OCI-LY7 (cell line): ENCODE data around the gene VAT1. TPM values are rescaled to one million over a fixed set of nuclear protein-coding genes. Genes with fewer than 3 reads are reported as not detected.

Experiments used
- BruUV-seq: library from RNA; stranded (reverse); fragments of 400-500 nt; replicated peaks from 2 replicates; lab custom pipeline; 2021; lab: Mats Ljungman, UMichigan
- CTCF ChIA-PET: fragments of 300-600 bp; sonication (Branson Sonifier 250); formaldehyde crosslinking; loops from one replicate; lab custom pipeline; 2022; ENCODE audit warnings: antibody characterized with exemption; ENCODE audit not compliant: unreplicated experiment; lab: Charles Lee
- POLR2A ChIA-PET: fragments of 300-600 bp; sonication (Branson Sonifier 250); formaldehyde crosslinking; loops from one replicate; lab custom pipeline; 2022; ENCODE audit warnings: antibody characterized with exemption; lab: Charles Lee
- DNase-seq: peaks from one replicate; pipeline ENCODE4 v3.0.0-alpha.2; 2015; ENCODE audit warnings: low spot score
- H2AFZ ChIP-seq: fragments of 200-600 bp; sonication (generic), shearing (Covaris generic); 2 replicates; pipeline ENCODE4 v1.6.1; 2014; ENCODE audit warnings: mild to moderate bottlenecking, antibody characterized with exemption, low read length, moderate library complexity
- H3K27ac ChIP-seq: fragments of 200-600 bp; sonication (generic); 2 replicates; pipeline ENCODE4 v1.5.1; 2014; ENCODE audit warnings: mixed run types, low read depth, mild to moderate bottlenecking, moderate library complexity, low read length, inconsistent platforms; ENCODE audit not compliant: poor library complexity, severe bottlenecking
- H3K36me3 ChIP-seq: fragments of 200-600 bp; sonication (generic); 2 replicates; pipeline ENCODE4 v1.6.1; 2014; ENCODE audit warnings: mild to moderate bottlenecking, antibody characterized with exemption, low read length, moderate library complexity, mixed read lengths; ENCODE audit not compliant: insufficient read depth
- H3K4me1 ChIP-seq: fragments of 200-600 bp; sonication (generic); 2 replicates; pipeline ENCODE4 v1.5.1; 2014; ENCODE audit warnings: mild to moderate bottlenecking, low read length; ENCODE audit not compliant: insufficient read depth, poor library complexity, severe bottlenecking
- H3K4me2 ChIP-seq: fragments of 200-600 bp; sonication (generic); 2 replicates; pipeline ENCODE4 v1.6.1; 2014; ENCODE audit warnings: mild to moderate bottlenecking, low read length
- H3K4me3 ChIP-seq: fragments of 200-600 bp; sonication (generic); 2 replicates; pipeline ENCODE4 v1.5.1; 2014; ENCODE audit warnings: mild to moderate bottlenecking, low read depth, low read length; ENCODE audit not compliant: poor library complexity, severe bottlenecking
- H3K79me2 ChIP-seq: fragments of 200-600 bp; sonication (generic); 2 replicates; pipeline ENCODE4 v1.6.1; 2016; ENCODE audit warnings: low read depth, mild to moderate bottlenecking, low read length, moderate library complexity, mixed read lengths; ENCODE audit not compliant: insufficient read depth
- H3K9me2 ChIP-seq: fragments of 200-600 bp; sonication (generic); 2 replicates; pipeline ENCODE4 v1.6.1; 2016; ENCODE audit warnings: mild to moderate bottlenecking, low read length, mixed read lengths; ENCODE audit not compliant: insufficient read depth
- H3K9me3 ChIP-seq: fragments of 200-600 bp; sonication (generic); 2 replicates; pipeline ENCODE4 v1.6.1; 2014; ENCODE audit warnings: mild to moderate bottlenecking, mixed run types, low read length, mixed read lengths
- H4K20me1 ChIP-seq: fragments of 200-600 bp; sonication (generic); 2 replicates; pipeline ENCODE4 v1.6.1; 2014; ENCODE audit warnings: mild to moderate bottlenecking, antibody characterized with exemption, low read length, moderate library complexity, mixed read lengths; ENCODE audit not compliant: insufficient read depth
- CTCF ChIP-seq: fragments of 200-600 bp; sonication (generic); conservative IDR thresholded peaks from 2 replicates; pipeline ENCODE4 v1.5.1; 2014; ENCODE audit warnings: mild to moderate bottlenecking, antibody characterized with exemption, low read length, moderate library complexity, mixed read lengths
- EZH2phosphoT487 ChIP-seq: fragments of 200-600 bp; sonication (generic); IDR thresholded peaks from 2 replicates; pipeline ENCODE4 v1.6.1; 2018; ENCODE audit warnings: low read depth, borderline replicate concordance, mild to moderate bottlenecking, mixed run types, antibody characterized with exemption, low read length, moderate library complexity, mixed read lengths
- intact Hi-C: fragments of 100-400 bp; cut with micrococcal nuclease; formaldehyde crosslinking; loops from one replicate; pipeline ENCODE4 v1.10.0; 2022; ENCODE audit not compliant: unreplicated experiment
- total RNA-seq, 2 experiments: library from RNA; depleted of rRNA in 1 of 2; stranded (reverse); fragments of >200 nt in 1 of 2; shearing (Covaris generic) in 1 of 2; gene quantifications; 2 replicates each; pipeline ENCODE4 v1.2.3, GENCODE V29; 2014 to 2022

The VAT1 gene
- total RNA-seq, 2 experiments from 2014 or later: 26.2 to 51.3 TPM

DNA sequence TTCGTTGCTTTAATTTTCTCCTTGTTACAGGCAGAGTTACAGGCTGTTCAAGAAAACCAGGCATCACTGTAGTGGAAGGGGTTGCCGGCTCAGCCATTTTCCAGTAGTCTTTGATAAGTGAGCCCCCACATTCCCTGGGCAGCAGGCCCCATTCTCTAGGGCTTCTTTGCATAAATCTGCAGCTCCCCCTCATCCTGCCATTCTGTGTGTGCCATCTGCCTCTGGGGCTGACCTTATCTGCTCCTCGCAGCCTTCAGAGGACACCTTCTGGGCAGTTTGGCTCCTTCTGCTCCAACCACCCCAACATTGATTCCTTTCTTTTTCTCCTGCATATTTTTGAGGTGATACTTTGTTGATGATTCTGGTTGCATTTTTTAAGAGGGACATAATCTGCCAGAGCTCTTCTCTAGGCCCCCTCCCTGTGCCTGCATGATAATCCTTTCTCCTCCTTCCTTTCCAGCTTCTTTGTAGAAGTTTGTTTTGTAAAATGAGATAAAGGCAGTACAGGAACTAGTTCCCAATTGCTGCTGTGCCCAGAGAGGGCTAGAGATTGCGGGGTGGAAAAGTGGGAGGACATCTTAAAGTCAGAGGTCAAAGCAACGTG lies 19.9 kb upstream of the VAT1 start:
- ChIA-PET CTCF (interaction anchor here (0.5 kb wide), 1 partner anchor 87 kb away, joined by 4 read pairs; no protein-coding TSS in a partner anchor), POLR2A (interaction anchor here (0.6 kb wide), 1 partner anchor 23 kb away, joined by 4 read pairs; no protein-coding TSS in a partner anchor)
- peaks cover 44% of the 10 kb centered on the region for H3K36me3 ChIP-seq

DNA sequence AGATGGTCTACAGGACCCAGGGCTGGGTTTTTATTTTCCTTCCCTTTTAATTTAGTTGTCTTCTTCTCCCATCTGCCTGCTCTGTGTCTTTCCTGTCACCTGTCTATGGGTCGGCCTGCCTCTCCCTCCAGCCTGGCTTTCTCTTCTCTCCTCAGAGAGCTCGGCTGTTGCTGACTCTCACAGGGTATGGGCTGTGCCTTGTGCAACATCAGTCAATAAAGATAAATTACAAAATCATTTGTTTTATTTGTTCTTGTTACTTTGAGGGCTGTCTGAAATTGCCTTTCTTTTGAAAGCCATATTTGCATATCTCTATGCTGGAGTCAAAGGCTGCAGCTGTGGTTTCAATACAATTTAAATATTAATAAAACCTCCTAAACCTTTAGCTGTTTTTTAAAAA lies 18.5 kb upstream of the VAT1 start:
- H3K4me1 ChIP-seq: no peaks in the 10 kb centered on the region
- no peaks in the 10 kb centered on the region for H3K9me3 ChIP-seq
- H3K79me2 ChIP-seq: no peaks in the 10 kb centered on the region
- no peak overlapping the region for H3K4me3 ChIP-seq
- BruUV-seq: no TSS peak
- no peak overlapping the region for H2AFZ ChIP-seq
- H4K20me1 ChIP-seq: no peaks in the 10 kb centered on the region
- no peak for DNase-seq
- intact Hi-C loops: no loop called here
- H3K36me3 ChIP-seq: peaks cover 33% of the 10 kb centered on the region
- POLR2A ChIA-PET: no interaction called here
- no peaks in the 10 kb centered on the region for H3K9me2 ChIP-seq
- no peak overlapping the region for H3K4me2 ChIP-seq
- no peak overlapping the region for H3K27ac ChIP-seq
- CTCF ChIA-PET: no interaction called here
- no peak for TF ChIP-seq EZH2phosphoT487
- TF ChIP-seq CTCF: no peak

More for the DNA sequence above, 19.9 kb upstream of the VAT1 start:
- Histone ChIP-seq H2AFZ (no peak overlapping the region), H3K79me2 (no peaks in the 10 kb centered on the region), H3K4me1 (no peaks in the 10 kb centered on the region), H3K27ac (no peak overlapping the region), H3K4me3 (no peak overlapping the region), H3K4me2 (no peak overlapping the region), H4K20me1 (no peaks in the 10 kb centered on the region), H3K9me2 (no peaks in the 10 kb centered on the region), H3K9me3 (no peaks in the 10 kb centered on the region)
- TF ChIP-seq EZH2phosphoT487 (no peak), CTCF (no peak)
- DNase-seq: no peak
- BruUV-seq: no TSS peak
- intact Hi-C loops: no loop called here

- POLR2A ChIA-PET: no interaction called here
- Histone ChIP-seq H3K79me2 (no peaks in the 10 kb centered on the region), H3K9me2 (no peaks in the 10 kb centered on the region), H3K36me3 (peaks cover 23% of the 10 kb centered on the region), H3K27ac (no peak overlapping the region), H3K4me3 (no peak overlapping the region), H2AFZ (no peak overlapping the region), H3K4me1 (no peaks in the 10 kb centered on the region), H3K9me3 (no peaks in the 10 kb centered on the region), H4K20me1 (no peaks in the 10 kb centered on the region), H3K4me2 (no peak overlapping the region)
- no peak for DNase-seq
- CTCF ChIA-PET: no interaction called here
- no peak for TF ChIP-seq EZH2phosphoT487
- no TSS peak for BruUV-seq
- intact Hi-C loops: no loop called here
Measured at GRCh38 chr17:43039646-43040045, 17.5 kb upstream of the VAT1 start.
